NCI-H187 treated with DMSO at 0.1 percent for 48 hours (cell line): ENCODE data around the gene RANBP9.

Experiments used
- DNase-seq: peaks from one replicate; lab custom pipeline; 2025; lab: John Stamatoyannopoulos, UW

The RANBP9 gene

DNA sequence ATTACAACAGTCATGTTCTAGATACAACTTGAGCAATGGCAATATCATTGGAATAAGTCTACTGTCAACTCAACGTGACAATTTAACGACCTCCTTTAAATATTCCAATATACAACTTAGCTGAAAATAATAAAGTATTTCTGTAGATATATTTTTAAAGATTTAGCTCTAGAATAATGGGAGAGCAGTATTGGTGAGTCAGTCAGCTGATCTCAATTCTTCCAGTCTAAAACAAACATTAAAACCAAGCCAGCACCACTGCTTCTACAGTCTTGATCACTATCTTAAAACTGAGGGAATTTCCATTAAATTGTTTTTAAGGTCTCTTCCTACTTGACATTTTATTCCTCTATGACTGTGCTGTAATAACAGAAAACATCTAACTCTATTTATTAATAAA is 58.3 kb downstream of the RANBP9 start:
- no peak for DNase-seq

- no peak for DNase-seq
Measured at GRCh38 chr6:13649393-13649792, 62.2 kb downstream of the RANBP9 start.

DNA sequence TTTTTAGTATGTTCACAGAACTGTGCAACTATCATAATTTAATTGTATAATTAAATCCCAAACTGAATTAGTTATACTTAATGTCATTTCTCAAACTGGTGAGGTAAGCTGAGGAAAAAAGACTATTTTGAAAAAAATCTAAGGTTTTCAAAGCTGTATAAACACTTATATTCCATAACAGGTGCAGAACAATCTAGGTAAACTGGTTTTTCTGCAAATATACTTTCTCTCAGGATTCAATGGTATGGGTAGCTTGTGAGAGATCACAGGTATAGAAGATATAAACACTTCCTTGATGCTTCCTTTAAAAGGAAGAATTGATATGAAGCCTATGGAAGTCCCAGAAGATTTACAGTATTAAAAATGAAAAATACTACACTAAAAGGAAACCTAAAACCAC is 62.8 kb downstream of the RANBP9 start:
- no peak for DNase-seq

DNA sequence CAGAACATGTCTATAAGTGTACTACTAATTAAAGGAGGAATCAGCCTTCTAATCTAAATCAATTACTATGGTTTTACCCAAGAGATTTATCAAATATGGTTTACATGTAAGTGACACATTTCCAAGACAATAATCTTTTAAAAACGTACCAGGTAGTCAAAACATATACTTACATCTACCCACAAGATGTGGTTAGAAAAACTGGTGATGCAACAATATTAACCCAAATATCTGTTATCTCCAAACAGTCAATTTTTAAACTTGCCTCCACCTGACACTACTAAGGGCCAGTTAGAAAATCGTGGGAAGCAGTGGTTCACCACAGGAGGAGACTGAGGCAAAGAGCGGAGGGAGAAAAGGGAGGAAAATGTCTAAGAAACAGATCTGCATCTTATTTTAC is 68.5 kb downstream of the RANBP9 start:
- DNase-seq = no peak

DNA sequence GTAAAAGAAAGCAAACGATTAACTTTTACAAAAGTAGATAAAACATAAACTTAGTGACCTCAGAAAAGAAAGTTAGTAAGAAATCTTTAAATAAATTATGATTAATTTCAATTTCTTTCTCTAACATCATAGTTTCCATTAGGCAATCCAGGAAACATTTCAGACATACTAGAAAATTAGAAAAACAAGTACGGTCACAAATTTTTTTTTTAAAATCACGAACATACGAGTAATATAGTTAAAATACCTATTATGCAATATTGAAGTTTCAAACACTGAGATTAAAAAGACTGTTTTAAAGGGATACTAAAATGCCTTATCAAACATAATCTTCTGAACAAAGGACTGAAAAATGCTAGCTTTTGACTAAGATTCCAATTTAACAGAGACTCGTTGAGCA is 70.3 kb downstream of the RANBP9 start:
- no peak for DNase-seq

- DNase-seq = no peak
Measured at GRCh38 chr6:13638626-13639025, 73.0 kb downstream of the RANBP9 start.

GRCh38 chr6:13638014-13638413 is 73.6 kb downstream of the RANBP9 start:
- no peak for DNase-seq

DNA sequence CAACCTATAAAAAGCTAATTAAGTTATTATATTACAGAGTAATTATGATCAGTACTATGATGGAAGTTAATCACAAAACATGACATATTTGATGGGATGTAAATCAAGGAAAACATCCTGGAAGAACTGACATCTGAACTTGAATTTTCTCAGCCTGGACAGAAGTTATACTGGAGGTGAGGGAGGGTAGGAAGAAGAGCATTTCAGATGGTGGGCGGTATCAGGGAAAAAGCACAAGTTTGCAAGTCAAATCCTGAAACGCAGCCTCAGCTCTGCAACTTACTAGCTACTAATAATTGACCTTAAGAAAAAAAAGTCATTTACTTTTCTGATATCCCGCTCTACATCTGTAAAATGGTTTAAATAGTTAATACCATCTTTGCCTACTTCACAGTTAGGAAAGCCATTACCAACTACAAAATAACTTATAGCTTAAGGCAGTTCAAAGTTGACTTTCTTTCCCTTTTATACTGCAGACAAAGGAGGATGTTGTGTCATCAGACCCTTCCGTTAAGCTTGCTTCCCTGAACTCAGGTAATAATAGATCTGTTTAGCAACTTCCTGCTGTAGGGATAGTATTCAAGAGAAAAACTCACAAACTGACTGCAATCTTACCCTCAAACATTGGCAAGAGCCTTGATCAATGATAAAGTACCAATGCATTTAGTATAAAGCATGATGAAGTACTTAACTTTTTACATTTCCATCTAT is 75.5 kb downstream of the RANBP9 start:
- no peak for DNase-seq

GRCh38 chr6:13633343-13633742 is 78.3 kb downstream of the RANBP9 start:
- DNase-seq = no peak

GRCh38 chr6:13630499-13630898 is 81.1 kb downstream of the RANBP9 start:
- DNase-seq = no peak

DNA sequence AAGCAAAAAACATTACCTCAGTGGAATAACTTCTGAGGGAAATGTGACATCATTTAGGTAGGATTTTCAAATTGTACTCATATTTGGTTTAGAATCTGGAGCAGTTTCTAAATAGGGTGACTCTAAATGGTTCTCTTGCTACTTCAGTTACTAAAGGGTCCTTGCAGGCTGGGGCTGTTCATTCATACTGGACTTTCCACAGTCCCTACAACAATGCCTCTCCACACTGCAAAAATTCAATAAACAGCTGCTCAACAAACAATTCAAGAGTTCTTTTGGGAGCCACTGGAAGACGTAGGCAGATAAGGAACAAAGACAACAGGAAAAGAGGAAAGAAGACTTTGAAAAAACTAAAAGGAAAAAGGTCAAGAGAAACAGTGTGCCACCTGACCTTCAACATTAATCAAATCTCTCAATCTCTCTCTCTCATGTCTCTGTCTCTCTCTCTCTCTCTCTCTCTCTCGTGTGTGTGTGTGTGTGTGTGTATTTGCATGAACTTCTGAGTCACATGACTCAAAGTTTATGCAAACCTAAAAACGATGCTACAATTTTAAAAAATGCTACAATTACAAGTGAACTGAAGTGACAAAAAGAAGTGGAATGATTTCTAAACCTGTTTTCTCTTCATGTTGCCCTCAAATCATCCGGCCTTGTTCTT is 82.0 kb downstream of the RANBP9 start:
- no peak for DNase-seq

- no peak for DNase-seq
Measured at GRCh38 chr6:13624871-13625288, 86.8 kb downstream of the RANBP9 start.

DNA sequence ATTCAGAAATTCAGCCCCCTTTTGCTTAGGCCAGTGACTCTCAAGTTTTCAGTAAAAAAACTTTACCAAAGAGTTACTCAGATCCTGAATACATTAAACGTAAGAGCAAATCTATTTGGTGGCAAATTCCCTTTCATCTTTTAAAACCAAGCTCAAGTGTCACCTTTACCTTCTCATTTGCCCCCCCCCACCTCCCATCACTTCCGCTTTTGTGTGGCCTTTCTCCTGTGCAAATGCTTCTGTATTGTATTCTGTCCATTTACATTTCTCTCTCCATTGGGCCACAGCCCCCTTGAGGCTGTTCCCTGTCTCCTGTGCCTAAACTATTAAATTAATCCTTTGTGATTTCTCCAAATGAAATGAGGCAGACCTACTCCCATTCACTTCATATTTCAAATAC is 94.6 kb downstream of the RANBP9 start:
- no peak for DNase-seq

- DNase-seq = no peak
Measured at GRCh38 chr6:13615792-13616120, 95.9 kb downstream of the RANBP9 start.

GRCh38 chr6:13614926-13615791 is 96.5 kb downstream of the RANBP9 start, which contains the start of gene NOL7:
Gene NOL7, plus strand, starts transcription at chr6:13615335. Its CDS starts 24 bp downstream, at chr6:13615359.
- DNase-seq = peak; percentile 76

GRCh38 chr6:13614126-13614925 is 97.3 kb downstream of the RANBP9 start:
- no peak for DNase-seq

DNA sequence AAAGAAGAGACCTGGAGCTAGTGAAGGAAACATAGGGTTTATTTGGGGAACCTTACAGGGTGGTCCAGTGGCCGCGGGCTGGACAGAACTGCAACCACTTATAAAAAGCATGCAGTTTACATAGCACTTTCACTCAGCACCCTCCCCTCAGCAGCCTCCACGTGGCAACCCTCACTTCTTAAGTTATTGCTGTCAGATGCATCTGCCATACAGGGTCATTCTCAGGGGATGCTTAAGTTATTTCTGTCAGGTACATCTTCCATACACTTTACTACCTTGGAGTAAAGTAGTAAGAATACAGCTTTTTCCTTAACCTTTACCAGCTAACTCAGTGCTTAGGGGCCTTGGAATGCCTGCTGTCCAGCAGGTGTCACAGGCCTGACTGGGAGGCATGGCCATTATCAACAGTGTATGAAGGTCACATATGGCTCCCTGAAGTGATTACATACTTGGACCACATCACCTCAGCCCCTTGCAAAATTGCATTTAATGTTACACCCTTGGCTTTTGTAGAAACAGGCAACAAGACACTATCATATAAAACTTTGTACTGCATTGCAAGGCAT is 98.5 kb downstream of the RANBP9 start:
- DNase-seq = no peak

GRCh38 chr6:13611715-13612114 is 99.9 kb downstream of the RANBP9 start:
- DNase-seq = no peak

DNA sequence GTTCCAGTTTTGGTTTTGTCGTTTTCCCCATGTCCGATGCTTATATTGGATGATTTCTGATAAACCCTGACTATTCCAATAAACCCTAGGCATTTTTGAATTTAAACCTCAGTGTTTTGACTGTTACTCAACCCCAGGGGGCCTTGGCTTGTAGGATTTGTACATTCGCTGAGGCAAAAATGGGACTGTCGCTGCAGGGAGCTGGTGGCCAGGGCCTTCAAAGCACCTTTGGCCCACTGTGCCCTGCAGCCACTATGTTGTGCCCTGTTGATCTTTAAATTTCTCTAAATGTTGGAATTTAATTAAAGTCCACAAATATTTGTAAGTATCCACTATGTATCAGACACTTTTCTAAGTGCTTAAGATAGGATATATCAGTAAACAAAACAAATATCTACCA is 106.0 kb downstream of the RANBP9 start:
- no peak for DNase-seq

- no peak for DNase-seq
Measured at GRCh38 chr6:13604546-13605416, 106.9 kb downstream of the RANBP9 start.

DNA sequence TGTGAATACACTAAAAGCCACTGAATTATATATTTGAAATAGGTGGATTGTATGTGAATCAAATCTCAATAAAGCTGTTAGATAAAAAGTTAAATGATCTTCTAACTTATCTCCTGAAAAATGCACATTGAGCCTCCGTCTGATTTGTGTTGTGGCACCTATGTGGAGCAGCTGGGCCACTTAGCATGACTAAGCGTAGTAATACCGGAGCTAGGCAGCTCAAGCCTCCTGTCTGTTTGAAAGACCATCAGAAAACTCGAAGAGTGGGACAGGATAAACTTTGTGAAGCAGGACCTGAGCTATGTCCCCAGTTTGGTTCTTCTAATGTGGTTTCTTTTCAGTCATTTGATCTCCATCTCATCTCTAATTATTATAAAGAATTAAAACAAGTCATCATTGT is 107.5 kb downstream of the RANBP9 start:
- DNase-seq = no peak
